ENCODE data around the gene KCNQ1OT1.

DNA sequence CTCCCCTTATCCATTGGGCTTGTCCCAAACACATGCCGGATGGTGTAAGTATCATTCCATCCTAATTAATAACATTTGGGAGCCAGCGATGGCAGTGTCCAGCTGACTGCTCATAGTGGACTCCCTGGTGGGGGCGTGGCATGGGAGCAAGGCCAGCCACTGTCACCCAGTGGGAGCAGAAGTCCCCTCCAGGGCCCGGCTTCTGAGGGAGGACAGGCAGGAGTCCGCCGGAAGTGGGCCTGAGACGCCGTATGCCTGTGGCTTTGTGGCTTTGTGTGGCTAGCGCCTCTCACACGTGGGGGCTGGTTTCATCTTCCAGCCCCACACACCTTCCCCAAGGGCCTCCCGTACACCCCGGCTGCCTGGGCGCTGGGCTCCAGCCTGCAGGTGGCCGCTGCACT, 130.5 kb downstream of the KCNQ1OT1 start:
- TF ChIP-seq, protein P1, sequence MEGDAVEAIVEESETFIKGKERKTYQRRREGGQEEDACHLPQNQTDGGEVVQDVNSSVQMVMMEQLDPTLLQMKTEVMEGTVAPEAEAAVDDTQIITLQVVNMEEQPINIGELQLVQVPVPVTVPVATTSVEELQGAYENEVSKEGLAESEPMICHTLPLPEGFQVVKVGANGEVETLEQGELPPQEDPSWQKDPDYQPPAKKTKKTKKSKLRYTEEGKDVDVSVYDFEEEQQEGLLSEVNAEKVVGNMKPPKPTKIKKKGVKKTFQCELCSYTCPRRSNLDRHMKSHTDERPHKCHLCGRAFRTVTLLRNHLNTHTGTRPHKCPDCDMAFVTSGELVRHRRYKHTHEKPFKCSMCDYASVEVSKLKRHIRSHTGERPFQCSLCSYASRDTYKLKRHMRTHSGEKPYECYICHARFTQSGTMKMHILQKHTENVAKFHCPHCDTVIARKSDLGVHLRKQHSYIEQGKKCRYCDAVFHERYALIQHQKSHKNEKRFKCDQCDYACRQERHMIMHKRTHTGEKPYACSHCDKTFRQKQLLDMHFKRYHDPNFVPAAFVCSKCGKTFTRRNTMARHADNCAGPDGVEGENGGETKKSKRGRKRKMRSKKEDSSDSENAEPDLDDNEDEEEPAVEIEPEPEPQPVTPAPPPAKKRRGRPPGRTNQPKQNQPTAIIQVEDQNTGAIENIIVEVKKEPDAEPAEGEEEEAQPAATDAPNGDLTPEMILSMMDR (IDR thresholded peaks at IDR 0.05) = no peak
- TF ChIP-seq POLR2A (IDR thresholded peaks at IDR 0.05) (no peak), EP300 (IDR thresholded peaks at IDR 0.05) (no peak)
